Mesothelial cell of epicardium (in vitro differentiated cells): Measurements from ENCODE around the gene CAMKK1. TPM values are rescaled to one million over a fixed set of nuclear protein-coding genes. Genes with fewer than 3 reads are reported as not detected.

Experiments used
- DNase-seq, 2 experiments: peaks; one replicate each; pipeline ENCODE4 v3.0.0; 2021; ENCODE audit warnings: low spot score in 2 of 2; ENCODE audit not compliant: unreplicated experiment in 2 of 2
- H3K27ac Mint-ChIP-seq: 2 replicates; pipeline ENCODE4 v1.8.0; 2021; ENCODE audit warnings: mixed read lengths
- H3K27me3 Mint-ChIP-seq: 2 replicates; pipeline ENCODE4 v1.8.0; 2021; ENCODE audit warnings: low read depth, mixed read lengths
- H3K36me3 Mint-ChIP-seq: 2 replicates; pipeline ENCODE4 v1.8.0; 2021; ENCODE audit warnings: mixed read lengths
- H3K4me1 Mint-ChIP-seq: 2 replicates; pipeline ENCODE4 v1.8.0; 2021; ENCODE audit warnings: mixed read lengths
- H3K4me3 Mint-ChIP-seq: 2 replicates; pipeline ENCODE4 v1.8.0; 2021; ENCODE audit warnings: mild to moderate bottlenecking, moderate library complexity, mixed read lengths
- H3K9me3 Mint-ChIP-seq: 2 replicates; pipeline ENCODE4 v1.8.0; 2021; ENCODE audit warnings: mixed read lengths
- total RNA-seq: library from RNA; stranded (reverse); gene quantifications from 3 replicates; pipeline ENCODE4 v1.2.1, GENCODE V29; 2021
- TF ChIP-seq, protein P1 (sequence below): fragments of 200-600 bp; sonication (generic); IDR thresholded peaks from one replicate; pipeline ENCODE4 v1.5.0; 2021; ENCODE audit warnings: antibody characterized with exemption; ENCODE audit not compliant: unreplicated experiment

CAMKK1 gene
- total RNA-seq, 1 donor from 2014 or later, result 4.3 TPM

DNA sequence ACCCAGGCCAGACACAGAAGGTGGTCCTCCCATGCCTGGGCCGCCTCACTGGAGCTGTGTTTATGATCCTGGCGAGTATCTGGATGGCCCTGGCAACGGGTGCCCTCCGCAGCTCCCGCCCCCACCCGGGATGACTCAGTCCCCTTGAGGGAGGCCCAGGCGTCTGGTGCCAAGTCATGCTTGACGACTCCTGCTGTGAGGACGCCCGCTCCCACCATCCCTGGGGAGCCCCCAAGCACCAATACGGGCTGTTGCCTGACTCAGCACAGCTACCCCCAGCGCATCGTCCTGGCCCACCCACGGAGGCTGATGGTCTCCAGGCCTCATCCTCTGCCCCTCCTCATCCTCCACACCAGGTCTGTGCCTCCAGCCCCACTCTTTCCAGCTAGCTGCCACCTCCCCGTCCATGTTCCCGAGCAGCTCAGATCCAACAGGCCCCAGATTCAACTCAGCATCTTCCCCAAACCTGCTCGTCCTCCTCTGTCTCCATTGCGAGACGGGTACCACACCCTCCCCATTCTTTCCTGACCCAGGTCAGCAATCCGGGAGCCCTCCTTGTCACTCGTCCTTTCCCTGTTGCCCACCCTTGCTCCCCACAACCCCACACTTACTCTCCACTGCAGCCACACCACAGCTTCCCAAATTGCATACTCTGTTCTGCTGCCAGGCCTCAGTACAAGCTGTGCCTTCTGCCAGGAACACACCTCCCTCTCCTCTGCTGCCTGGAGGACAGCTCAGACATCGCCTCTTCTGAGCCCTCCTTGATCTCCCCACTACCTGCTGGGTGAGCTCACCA, 2.6 kb downstream of the CAMKK1 start:
- Mint-ChIP-seq H3K4me3 (no peak overlapping the region), H3K27me3 (peaks cover 22% of the 10 kb centered on the region), H3K4me1 (peaks cover 43% of the 10 kb centered on the region), H3K27ac (no peak overlapping the region), H3K9me3 (no peaks in the 10 kb centered on the region), H3K36me3 (no peaks in the 10 kb centered on the region)
- DNase-seq, result no peak
- TF ChIP-seq, protein P1, sequence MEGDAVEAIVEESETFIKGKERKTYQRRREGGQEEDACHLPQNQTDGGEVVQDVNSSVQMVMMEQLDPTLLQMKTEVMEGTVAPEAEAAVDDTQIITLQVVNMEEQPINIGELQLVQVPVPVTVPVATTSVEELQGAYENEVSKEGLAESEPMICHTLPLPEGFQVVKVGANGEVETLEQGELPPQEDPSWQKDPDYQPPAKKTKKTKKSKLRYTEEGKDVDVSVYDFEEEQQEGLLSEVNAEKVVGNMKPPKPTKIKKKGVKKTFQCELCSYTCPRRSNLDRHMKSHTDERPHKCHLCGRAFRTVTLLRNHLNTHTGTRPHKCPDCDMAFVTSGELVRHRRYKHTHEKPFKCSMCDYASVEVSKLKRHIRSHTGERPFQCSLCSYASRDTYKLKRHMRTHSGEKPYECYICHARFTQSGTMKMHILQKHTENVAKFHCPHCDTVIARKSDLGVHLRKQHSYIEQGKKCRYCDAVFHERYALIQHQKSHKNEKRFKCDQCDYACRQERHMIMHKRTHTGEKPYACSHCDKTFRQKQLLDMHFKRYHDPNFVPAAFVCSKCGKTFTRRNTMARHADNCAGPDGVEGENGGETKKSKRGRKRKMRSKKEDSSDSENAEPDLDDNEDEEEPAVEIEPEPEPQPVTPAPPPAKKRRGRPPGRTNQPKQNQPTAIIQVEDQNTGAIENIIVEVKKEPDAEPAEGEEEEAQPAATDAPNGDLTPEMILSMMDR, result no peak

DNA sequence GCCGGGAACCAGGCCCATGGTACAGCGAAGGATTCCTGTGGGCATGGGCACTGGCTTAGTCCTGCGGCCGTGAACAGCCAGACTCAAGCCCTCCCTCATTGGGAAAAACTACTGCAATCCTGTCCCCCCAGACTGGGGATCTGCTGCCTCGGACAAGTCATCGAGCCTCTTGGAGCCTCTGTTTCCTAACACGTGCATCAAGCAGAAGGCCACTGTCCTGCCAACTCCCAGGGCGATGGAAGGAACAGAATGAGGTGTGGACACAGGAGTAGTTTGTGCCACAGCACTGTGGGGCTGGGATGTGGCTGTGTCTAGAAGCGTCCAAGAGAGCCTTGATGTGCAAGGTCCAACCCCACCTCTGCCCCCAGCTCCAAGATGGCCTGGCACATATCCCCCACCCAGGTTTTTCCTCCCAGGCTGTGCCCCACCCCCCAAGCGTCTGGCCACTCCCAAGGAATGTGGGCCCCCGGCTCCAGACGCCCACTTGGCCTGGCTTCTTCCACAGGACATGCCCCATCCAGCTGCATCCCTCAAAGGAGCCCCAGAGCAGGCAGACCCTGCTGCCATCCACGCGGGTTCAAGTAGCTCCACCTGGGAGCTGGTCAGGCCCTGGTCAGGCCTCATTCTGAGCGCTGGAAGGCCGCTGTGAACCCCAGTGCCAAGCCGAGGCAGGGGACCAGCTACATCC, 3.4 kb downstream of the CAMKK1 start:
- Mint-ChIP-seq H3K36me3 (no peaks in the 10 kb centered on the region), H3K4me3 (no peak overlapping the region), H3K4me1 (peaks cover 38% of the 10 kb centered on the region), H3K27ac (no peak overlapping the region), H3K9me3 (no peaks in the 10 kb centered on the region), H3K27me3 (peaks cover 22% of the 10 kb centered on the region)
- no peak for DNase-seq
- TF ChIP-seq, protein P1, result no peak

DNA sequence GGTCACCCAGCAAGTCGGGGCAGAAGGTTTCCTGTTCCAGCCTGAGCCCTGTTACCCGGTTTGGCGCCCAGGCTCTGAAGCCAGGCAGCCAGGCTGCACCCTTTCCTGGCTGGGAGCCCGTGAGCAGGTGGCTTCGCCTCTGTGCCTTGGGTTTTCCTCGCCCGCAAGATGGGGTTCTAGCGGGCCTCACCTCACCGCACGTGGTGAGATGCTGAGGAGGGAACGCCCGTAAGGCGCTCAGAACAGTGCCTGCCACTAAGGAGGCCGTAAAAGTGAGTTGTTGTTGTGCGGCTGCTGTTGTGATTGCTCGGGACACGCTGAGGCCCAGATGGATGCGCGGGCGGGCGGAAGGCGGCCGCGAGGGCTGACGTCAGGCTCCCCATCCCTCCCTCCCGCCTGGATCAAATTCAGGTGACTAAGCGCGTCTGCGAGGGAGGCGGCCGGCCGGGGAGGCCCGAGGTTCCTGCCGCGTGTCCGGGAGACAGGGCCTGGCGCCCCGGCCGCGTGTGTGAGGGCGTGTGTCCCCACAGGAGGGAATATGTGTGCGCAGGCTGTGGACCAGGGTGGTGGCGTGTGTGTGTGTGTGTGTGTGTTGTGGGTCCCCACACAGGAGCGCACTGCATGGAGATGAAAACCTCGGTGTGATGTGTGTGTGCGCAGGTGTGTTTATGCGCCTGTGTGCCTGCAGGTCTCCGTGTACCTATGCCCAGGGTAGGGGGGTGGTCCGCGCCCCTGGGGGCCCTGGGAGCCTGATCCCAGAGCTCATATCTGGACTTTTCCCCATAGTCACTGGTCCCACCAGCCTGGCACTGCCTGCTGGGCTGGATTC, 4.3 kb downstream of the CAMKK1 start:
- Mint-ChIP-seq H3K4me3 (no peak overlapping the region), H3K9me3 (no peaks in the 10 kb centered on the region), H3K36me3 (no peaks in the 10 kb centered on the region), H3K4me1 (peaks cover 34% of the 10 kb centered on the region), H3K27ac (no peak overlapping the region), H3K27me3 (peaks cover 22% of the 10 kb centered on the region)
- peak in 1 of 2 experiments; percentile 55 for DNase-seq
- TF ChIP-seq, protein P1, result no peak

DNA sequence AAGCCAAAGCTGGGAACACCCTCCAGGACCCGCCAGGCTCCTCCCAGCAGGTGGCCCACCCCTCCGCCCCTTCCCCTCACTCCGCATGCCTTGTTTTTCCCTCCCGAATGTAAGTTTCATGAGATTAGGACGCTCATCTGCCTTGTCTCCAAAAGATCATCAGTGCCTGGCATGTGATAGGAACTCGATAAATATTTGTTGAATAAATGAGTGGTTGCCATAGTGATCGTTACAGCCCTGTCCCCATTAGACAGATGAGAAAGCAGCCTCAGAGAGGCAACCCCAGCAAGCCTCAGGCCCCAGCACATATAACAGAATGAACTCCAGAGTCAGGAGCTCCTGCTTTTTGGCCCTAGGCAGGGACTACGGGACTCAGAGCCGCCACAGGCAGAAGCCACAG, 5.0 kb downstream of the CAMKK1 start:
- TF ChIP-seq, protein P1, result no peak
- peaks cover 31% of the 10 kb centered on the region for H3K4me1 Mint-ChIP-seq
- H3K27me3 Mint-ChIP-seq, result peaks cover 22% of the 10 kb centered on the region
- H3K27ac Mint-ChIP-seq, result no peak overlapping the region
- H3K4me3 Mint-ChIP-seq, result no peak overlapping the region
- H3K36me3 Mint-ChIP-seq, result no peaks in the 10 kb centered on the region
- DNase-seq, result no peak
- H3K9me3 Mint-ChIP-seq, result no peaks in the 10 kb centered on the region

DNA sequence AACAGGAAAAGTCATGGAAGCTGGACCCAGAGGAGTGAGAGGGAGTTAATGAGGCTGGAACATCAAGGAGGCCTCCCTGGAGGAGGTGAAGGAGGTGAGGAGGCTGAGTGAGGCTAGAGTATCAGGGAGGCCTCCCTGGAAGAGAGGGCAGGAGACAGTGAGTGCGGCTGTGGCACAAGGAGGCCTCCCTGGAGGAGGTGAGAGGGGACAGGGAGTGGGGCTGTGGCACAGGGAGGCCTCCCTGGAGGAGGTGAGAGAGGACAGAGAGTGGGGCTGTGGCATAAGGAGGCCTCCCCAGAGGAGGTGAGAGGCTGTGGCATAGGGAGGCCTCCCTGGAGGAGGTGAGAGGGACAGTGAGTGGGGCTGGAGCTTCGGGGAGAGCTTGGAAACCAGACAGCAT, 5.5 kb downstream of the CAMKK1 start:
- no peak overlapping the region for H3K4me3 Mint-ChIP-seq
- no peak for DNase-seq
- TF ChIP-seq, protein P1, result no peak
- peaks cover 31% of the 10 kb centered on the region for H3K4me1 Mint-ChIP-seq
- peak overlapping the region; percentile 43 for H3K27ac Mint-ChIP-seq
- no peaks in the 10 kb centered on the region for H3K36me3 Mint-ChIP-seq
- no peaks in the 10 kb centered on the region for H3K9me3 Mint-ChIP-seq
- peaks cover 22% of the 10 kb centered on the region for H3K27me3 Mint-ChIP-seq
